Activated CD4-positive, alpha-beta T cell treated with anti-CD3 and anti-CD28 coated beads, Interleukin-2, amount 50 U/mL, for 4 hours (primary cell): Measurements from ENCODE around the gene RNF214.

Source experiments
- DNase-seq, 2 experiments: peaks; one replicate each; pipeline ENCODE4 v3.0.0-alpha.2; 2020

The RNF214 gene

DNA sequence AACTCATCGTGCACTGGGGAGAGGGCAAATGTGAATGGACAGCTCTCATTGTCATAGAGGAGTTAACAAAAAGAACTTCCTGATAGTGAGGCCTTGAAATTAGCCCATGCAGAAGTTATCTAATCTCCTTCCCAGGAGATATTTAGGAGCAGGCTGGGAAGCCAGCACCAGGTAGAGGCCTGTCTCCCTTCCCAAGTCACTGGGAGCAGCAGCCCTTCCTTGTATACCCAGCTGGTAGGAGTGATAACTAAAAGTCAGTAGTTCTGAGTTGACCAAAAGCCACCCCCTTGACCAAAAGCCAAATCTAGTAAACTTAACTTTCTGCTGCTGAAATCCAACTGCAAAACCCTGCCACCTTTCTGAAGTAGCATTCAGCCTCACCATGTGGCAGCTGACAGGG lies 57.3 kb downstream of the RNF214 start:
- no peak for DNase-seq

DNA sequence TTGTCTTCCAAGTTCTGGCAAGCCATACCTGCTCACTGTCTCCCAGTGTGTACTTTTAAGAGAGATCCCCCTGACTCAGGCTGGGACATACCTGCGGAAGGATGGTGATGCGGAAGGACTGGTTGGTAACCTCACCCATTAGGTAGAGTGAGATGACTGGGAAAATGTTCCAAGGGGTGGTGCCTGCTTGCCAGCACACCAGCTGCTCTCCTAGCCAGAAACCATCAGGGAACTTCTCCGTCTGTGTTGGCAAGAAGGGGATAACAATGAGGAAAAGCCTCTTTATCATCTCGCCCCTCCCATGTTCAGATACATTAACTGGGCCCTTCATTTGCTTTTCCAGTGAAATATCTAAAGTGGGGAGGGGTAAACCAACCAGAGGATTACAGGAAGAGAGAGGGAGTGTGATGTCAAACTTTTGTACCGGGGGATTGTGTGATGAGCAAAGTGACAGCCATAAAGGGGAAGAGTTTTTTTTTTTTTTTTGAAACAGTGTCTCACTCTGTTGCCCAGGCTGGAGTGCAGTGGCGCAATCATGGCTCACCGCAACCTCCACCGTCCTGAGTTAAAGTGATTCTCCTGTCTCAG lies 58.4 kb downstream of the RNF214 start, which contains the start of gene BACE1-AS:
BACE1-AS (plus strand) TSS at position 538 of the 588 bp plus-strand sequence.
- DNase-seq, result no peak

DNA sequence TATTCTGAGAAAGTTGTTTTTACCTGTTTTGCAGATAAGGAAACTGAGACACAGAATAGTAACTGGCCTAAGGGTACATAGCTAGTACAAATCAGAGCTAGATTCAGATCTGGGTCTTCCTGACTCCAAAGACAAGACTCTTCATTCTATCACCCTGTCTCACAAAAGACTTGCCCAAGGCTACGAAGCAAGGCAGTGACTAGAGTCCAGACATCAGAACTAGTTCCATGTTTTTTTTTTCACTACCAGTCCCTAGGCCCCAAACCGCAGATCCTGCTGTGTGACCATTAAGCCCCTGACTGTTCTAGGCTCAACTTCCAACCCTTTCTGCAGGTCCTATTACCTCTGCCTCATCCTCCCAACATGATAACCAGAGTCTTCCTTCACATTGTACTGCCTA lies 60.1 kb downstream of the RNF214 start:
- DNase-seq, result no peak

DNA sequence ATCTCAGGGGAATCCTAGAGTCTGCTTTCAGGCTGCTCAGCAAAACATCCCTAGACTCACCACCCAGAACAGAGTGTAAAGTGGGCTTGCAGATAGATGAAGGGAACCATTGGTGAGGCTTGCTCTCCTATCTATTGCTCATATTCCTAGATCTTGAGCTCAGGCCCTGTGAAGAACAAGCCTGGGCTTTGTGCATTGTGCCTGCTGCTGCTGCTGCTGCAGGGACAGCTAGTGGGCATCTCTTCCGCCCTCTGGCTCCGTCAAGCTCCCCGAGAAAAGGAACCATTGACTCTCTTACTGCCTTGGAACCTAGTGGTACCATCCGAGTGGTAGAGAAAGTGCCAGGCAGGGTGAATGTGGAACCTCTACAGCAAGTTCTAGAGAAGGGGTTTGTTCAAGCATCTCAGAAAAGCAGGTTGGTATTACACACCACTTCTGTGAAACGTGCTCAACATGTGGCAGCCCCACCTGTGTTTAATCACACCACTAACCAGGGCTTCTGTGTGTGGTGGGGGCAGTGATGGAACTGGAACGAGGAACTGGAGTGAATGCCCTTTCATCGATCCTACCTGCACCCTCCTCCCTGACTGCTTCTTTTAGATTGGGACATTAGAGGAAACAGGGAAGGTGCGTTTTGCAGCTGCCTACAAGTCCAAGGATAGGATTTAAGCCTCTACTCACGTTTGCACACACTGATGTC lies 63.1 kb downstream of the RNF214 start:
- no peak for DNase-seq

DNA sequence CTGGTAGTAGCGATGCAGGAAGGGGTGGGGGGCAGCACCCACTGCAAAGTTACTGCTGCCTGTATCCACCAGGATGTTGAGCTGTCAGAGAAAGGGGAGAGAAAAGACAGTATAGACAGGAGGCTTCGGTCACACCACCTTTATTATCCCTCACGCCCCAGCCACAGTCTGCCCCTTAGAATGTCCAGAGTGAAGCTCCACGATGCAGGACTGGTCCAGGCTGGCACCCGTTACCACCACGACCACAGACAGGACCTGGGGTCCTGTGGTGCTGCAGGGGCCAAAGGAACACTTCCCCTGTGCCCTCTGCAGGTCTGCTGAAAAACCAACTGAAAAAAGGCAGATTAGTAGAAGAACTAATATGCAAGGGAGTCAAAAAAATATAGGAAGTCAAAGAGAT lies 64.4 kb downstream of the RNF214 start:
- DNase-seq, result no peak

DNA sequence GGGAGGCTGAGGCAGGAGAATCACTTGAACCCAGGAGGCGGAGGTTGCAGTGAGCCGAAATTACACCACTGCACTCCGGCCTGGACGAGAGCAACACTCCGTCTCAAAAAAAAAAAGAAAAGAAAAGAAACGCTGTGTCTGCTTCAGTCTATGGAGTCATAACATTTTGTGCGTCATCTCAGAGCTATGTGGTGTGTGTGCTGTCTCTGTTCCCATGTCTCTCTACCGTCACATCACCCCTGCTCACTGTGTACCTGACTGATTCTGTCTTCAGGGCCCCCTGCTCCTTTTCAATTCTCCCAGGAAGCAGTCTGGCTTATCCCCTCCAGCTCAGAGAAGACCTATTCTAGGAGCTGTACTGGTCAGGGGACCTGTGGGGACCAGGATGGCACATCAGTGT lies 65.7 kb downstream of the RNF214 start:
- DNase-seq, result no peak

DNA sequence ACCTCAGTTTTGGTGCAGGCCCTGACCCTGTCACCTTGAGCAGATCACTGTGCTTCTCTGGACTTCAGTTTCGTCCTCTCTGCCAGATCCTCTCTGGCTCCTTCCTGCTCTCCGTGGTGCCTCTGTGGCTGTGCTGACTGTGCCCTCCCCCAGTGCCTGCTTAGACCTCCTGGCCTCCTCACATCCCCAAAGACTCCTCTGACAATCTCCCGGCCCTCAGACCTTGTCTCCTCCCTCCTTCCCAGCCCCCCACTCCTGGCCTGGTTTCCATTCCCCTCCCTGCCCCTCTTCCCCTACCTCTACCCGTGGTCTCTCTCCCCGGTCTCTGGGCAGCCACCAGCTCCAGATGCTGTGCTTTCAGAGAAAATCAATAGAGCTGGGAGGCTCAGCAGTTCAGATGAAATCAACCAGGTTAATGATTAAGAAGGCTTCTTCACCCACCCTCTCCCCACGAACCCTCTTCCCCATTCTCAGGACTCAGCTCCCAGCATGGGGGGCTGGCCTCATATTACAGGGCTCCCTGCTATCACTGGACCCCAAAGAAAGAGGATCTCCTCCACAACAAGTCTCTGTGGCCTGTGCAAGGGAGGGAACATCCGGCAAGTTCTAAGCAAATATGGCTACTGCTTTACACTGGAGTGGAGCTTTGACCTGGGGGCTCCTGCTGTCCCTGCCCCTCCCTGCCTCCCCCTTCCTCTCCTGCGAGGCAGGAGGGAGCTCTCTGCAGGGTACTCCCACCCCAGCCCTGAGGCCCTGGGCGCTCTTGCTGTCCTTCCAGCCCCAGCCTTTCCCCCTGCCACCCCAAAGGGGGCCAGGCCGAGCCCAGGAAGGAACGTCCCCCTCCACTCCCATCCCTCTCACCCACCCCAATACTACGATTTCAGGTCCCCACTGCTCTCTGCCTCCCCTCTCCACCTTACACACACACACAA lies 67.1 kb downstream of the RNF214 start:
- DNase-seq, result no peak

DNA sequence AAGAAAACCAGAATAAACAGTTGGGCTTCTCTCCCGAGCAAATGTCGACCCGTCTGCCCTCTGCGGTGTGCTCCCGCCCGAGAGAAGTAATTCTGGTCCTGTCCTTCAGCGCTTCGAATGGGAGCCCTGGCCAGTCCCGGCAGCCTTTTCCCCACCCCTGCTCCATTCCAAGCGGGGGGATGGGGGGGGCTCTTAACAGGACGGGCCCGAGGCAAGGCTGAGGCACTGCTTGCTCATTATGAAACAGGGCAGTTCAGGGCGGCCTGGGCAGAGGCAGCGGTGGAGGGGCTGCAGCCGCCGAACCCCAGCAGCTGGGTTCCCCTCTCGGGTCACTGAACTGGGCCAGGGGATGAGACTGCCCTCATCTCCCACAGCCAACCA lies 67.8 kb downstream of the RNF214 start:
- DNase-seq, result no peak

DNA sequence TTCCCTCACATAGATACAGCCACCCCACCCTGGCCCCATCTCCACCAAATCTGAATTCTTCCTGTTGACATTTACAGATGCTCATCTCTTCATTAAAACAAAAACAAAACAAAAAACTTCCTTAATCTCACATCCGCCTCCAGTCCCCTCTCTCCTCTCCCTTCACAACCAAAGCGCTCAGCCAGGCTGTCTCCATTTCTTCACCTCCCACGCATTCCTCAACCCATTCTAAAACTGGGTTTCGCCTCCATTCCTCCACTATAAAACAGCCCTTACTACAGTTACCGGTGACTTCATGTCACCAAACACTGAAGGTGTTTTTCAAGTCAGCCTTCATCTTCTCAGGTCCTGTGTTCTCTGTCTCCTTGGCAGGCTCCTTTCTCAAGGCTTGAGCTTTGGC lies 68.3 kb downstream of the RNF214 start:
- DNase-seq, result no peak

DNA sequence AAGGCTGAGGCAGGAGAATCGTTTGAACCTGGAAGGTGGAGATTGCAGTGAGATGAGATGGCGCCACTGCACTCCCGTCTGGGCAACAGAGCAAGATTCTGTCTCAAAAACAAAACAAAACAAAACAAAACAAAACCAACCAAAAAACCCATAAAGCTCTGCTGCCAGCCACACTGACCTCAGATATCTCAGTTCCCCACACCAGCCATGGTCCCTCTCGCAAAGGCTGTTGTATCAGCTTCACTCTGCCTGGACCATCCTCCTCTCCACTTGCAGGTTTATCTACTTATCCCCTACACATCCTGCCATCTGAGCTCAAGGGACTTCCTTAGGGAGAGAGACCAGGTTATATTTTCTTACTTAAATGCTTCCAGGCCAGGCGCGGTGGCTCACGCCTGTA lies 69.8 kb downstream of the RNF214 start:
- no peak for DNase-seq

DNA sequence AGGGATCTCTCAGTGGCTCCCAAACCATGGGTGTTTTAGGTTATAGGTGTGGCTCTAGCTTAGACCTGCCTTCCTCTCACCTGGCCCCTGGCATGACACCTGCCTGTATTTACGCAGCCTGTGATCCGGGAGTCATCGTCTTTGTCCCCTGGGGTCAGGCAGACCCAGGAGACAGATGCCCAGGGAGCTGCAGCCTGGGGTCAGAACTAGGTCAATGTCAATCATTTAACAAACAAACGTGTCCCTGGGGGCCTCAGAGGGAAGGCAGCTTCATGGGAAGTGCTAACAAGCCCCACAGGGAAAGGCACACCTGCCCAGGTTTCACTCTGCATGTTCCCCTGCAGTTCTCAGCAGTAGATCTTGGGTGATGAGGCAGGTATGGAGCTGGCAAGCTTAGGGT lies 70.6 kb downstream of the RNF214 start:
- DNase-seq, result no peak

DNA sequence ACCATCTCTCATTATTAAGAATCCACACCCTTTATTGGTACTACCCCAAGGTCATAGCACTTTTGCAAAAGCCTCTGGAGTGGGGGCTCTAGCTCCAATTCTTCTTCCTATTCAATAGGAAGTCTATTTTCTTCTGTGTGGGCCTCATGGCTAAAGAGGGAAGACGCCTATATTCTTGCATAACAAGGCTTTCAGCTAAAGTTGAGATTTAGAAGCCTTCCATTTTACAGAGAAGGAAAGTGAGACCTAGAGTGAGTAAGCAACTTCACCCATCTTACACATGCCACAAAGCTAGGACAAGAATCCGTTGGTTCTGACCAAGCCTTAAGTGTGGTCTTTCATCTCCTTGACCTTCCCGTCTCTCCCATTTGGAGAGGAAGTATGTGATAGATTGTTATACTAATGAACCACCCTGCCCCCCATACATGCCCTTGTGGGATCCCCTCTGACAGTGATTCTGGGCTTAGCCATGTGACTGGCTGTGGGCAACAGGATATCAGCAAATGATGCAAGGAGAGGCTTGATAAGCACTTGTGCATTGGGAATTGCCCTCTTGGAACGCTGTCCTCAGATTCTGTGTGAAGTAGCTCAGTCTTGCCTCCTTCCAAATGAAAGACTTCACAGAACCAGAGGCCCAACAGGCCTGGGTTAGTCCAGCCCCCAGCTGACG lies 71.3 kb downstream of the RNF214 start:
- DNase-seq, result no peak

DNA sequence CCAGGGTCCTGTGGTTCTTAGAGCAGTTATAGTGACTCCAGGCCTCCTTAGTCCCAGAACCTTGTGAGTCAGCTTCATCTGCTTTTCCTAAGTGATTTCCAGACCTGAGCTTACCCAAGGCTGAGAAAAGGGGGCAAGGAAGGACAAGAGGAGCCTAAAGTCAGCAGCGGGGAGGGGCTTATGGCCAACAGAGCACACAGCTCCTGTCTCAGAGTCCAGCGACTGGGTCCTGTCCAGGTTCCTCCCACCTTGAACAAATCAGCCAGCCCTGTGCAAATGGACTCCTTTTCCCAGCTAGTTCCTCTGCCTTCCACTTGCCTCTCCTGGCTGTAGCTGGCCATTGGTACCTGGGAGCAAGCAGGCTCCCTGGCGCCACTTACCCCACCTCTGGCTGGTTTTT lies 72.7 kb downstream of the RNF214 start:
- no peak for DNase-seq

DNA sequence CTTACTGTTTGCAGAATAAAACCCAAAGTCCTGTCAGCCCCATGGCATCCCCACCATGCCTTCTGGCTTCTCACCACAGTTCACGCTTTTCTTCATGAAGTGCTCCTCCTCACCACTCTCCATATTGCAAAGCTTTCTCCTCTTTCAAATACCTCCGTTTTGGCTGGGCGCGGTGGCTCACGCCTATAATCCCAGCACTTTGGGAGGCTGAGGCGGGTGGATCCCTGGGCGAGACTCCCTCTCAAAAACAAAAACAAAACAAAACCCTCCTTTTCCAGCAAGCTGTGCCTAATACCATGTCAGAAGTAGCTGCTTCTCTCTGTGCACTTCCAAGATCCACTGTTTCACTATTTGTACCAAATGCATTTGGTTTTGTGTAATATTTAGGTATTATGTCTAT lies 76.8 kb downstream of the RNF214 start:
- DNase-seq, result no peak

DNA sequence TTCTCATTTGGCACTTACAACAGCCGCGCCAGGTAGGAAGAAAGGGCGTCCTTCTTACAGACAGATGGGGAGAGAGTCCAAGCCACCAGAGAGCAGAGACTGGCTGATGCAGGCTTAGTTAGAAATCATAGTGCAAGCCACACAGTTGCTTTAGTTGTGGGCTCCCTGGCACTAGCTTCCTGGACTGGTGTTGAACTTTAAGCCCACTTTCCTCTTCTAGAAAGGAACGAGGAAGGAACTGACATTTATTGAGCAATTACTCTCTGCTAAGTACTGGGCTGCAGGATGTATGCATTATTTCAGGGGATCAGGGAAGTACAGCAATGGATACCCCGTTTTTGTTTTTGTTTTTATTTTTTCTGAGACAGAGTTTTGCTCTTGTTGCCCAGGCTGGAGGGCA lies 80.6 kb downstream of the RNF214 start:
- DNase-seq, result no peak

DNA sequence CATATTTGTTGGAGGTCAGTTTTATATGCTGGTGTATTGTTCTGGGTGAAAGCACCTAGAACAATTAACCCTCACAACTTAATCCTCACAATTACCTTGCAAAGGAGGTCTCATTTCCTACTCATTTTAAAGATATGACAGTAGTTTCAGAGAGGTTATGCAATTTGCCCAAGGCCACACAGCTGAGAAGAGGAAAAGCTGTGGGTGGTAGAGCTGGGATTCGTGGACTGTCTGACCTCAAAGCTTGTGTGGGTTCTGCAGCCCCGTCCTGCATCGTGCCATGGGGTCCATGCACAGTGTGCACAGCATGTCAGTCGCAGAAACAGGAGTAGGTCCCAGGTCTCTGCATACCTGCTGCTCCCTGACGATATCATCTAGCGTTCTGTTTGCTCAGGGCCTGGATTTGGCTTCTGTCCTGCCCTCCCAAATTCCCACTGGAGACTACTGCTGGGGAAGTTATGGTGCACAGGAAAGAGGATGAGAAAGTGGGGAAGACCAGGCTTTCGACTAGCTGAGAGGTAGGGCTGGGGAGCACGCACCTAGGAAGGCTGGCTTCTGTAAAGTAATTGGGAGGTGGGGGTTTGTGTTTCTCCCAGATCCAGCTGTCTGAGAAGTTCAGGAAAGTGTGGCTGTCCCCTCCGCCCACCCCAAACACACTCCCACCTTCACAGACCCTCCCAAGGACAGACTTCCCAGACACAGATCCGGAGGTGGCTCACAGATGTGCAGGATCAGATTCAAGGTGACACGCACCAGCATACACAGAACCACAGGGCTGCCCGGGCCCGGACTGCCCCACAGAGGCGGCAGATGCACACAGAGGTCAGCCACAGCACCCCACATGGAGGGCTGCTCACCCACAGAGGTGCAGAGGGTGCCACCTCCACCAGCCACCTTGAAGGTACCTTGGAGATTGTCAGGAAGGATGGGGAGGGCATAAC lies 81.6 kb downstream of the RNF214 start:
- no peak for DNase-seq

DNA sequence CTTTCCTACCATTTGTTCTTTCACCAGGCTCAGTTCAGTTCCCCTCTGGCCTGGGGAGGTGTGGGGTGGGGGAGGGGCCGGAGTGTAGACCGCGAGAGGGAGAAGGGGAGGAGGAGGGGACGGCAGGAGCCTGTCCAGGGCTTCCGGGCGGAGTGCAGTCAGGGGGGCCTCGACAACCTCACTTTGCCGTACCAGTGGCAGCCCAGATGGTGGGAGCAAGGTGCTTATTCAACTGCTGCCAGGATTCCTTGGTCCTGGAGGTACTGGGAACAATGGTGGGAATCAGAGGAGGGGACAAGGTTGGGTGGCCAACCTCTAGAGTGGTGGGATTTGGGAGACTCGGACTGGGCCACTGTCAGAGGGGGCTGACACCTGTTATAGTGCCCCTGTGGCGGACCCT lies 82.4 kb downstream of the RNF214 start:
- DNase-seq, result no peak

DNA sequence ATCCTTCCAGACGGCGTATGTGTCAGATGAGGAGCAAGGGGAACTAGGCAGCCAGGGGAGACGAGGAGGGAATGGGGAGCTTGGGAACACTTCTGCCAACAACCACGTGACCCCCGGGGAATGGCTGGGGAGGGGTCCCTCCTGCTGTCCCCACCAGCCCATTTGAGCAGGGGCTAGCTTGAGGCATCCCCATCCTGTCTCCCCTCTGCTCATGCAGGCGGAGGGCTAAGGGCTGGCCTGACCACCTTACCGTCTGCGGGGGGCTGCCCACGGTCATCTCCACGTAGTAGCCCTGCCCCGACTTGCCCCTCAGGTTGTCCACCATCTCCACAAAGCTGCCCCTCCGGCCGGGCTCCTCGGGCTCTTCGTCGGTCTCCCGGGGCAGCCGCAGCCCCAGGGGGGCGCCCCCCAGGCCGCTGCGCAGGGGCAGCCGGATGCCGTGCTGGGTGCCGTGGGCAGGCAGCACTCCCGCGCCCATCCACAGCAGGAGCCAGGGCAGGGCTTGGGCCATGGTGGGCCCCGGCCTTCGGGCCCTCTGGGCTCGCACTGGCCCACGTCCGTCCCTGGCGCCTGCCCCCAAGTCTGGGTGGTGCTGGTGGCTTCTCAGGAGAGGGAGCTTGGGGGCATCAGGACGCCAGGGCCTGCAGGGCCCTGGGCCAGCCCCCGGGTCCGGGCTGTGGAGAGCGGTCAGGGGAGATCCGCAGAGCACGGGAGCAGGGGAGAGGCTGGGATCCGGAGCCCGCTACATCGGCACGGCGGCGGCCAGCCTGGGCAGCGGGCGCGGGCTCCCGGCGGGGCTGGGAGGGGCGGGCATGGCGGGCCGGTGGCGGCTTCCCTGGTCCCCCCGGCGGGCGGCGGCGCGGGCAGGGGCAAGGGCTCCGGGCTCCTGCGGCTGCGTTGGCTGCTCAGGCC lies 83.1 kb downstream of the RNF214 start:
- peak in 1 of 2 experiments; percentile 3 for DNase-seq

DNA sequence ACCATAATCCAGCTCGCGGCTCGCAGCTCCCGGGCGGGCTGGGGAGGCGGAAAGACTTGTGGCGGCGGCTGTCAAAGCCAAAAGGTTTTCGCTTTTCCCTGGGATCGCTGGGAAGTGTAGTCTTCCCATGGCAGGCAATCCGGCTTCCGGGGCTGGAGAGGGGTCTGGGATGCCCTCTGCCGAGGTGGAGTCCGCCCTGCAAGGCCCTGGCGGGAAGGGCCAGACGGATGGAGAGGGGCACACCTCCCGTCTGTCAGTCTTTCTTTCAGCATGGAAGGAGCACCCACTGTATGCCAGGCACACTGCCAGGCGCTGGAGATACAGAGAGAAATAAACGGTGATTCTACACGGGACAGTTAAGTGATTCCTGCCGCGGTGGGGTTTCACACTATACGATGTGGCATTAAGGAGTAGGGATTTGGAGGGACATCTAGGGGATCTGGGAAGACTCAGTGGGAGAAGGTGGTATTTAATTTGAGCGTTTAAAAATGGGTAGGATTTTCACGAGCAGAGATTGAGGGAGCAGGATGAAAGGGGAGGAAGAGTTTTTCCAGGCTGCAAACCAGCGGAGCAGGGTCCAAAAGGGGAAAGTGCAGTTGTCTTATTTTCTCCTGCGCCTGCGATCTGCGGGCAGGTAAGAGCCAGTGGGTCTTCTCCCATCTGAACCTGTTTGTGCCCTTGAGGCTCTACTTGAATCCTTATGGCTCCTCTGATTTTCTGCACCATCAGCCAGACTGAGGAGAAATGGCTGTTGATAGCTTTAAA lies 83.9 kb downstream of the RNF214 start, which contains the start of gene BACE1:
BACE1 (minus strand) TSS at position 60 of the 765 bp plus-strand sequence. CDS start 461 bp downstream, outside the sequence.
- no peak for DNase-seq

DNA sequence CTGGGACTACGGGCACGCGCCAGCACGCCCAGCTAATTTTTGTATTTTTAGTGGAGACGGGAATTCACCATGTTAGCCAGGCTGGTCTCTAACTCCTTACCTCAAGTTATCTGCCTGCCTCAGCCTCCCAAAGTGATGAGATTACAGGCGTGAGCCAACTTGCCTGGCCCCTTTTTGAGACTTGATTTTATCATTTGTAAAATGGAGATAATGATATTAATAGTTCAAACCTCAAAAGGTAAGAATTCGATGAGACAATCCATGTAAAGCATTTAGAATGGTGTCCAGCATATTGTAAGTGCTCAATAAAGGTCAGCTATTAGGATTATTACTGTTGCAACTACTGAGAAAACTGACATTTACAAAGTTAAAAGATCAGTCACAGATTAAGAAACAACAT lies 86.3 kb downstream of the RNF214 start:
- no peak for DNase-seq
